Measurements from ENCODE around the gene MAP2. TPM values are rescaled to one million over a fixed set of nuclear protein-coding genes. Genes with fewer than 3 reads are reported as not detected.

Gene MAP2
- total and polyA plus RNA-seq, 2 of the 8 experiments (the other 6 are each of a cell fraction or from before 2014, with no cell fraction given): 5.9 to 9.4 TPM

DNA sequence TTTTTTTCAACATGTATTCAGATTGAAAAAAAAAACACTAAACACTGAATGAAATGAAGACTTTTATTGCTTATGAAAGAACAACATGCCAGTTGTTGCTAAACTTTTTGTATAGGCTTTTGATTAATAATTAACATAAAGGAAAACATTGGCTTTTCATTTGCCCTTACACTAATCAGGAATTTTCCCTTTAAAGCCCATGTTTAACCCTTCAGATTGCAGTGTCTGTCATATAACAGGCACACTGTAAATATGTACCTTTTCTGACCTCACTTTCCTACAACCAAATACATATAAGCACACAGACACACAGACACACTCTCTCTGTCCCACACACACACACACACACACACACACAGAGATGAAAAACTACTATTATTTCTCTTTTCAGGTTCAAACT is 84.4 kb downstream of the MAP2 start:
- no peak overlapping the region for H4K8ac ChIP-seq (ENCODE audit: extremely low read depth, insufficient read depth, low read length)
- no peaks in the 10 kb centered on the region for H3K36me3 ChIP-seq (ENCODE audit: control insufficient read depth in 2 of 4, insufficient read depth in 4 of 4, low read length in 3 of 4)
- no peak overlapping the region for H2BK12ac ChIP-seq (ENCODE audit: low read depth, low read length)
- H3K27ac ChIP-seq (ENCODE audit: low read depth, low read length): no peak overlapping the region
- H4K5ac ChIP-seq (ENCODE audit: insufficient read length, low read depth, low read length): no peak overlapping the region
- H3K9ac ChIP-seq (replicated peaks in 1 of 4; ENCODE audit: extremely low read depth in 1 of 4, low read depth in 3 of 4, low read length in 3 of 4): no peak overlapping the region
- no peak overlapping the region for H2AK5ac ChIP-seq (ENCODE audit: low read depth, low read length)
- H3K23me2 ChIP-seq (ENCODE audit: low read depth, low read length): no peaks in the 10 kb centered on the region
- H4K91ac ChIP-seq (replicated peaks; ENCODE audit: insufficient read length, low read length): no peak overlapping the region
- H2AFZ ChIP-seq (ENCODE audit: low read length): no peak overlapping the region
- H3K4me3 ChIP-seq (ENCODE audit: extremely low read depth in 1 of 4, insufficient read depth in 2 of 4, low read depth in 3 of 4, low read length in 4 of 4): no peak overlapping the region
- no peaks in the 10 kb centered on the region; a peak in 1 of 7 replicates for H3K4me1 ChIP-seq (replicated peaks in 1 of 4; ENCODE audit: control insufficient read depth in 3 of 4, insufficient read depth in 4 of 4, low read length in 3 of 4)
- no peaks in the 10 kb centered on the region; a peak in 1 of 7 replicates for H3K27me3 ChIP-seq (replicated peaks in 1 of 4; ENCODE audit: control insufficient read depth in 3 of 4, extremely low read depth in 1 of 4, insufficient read depth in 3 of 4, low read length in 3 of 4)
- H3K79me1 ChIP-seq (ENCODE audit: low read depth, low read length): no peaks in the 10 kb centered on the region
- H3K14ac ChIP-seq (ENCODE audit: insufficient read length): no peak overlapping the region
- H3K23ac ChIP-seq (ENCODE audit: insufficient read length): no peak overlapping the region
- H2BK20ac ChIP-seq (ENCODE audit: low read length): no peak overlapping the region
- H2BK5ac ChIP-seq (ENCODE audit: low read depth, low read length): no peak overlapping the region
- ChIA-PET POLR2A (ENCODE audit: partially characterized antibody) (no interaction called here), CTCF (ENCODE audit: partially characterized antibody) (no interaction called here)
- no peak overlapping the region for H3K4me2 ChIP-seq (ENCODE audit: insufficient read depth in 1 of 2, low read depth in 2 of 2, low read length in 2 of 2)
- H3K18ac ChIP-seq (ENCODE audit: extremely low read depth, low read length): no peak overlapping the region
- no peak overlapping the region for H3K4ac ChIP-seq (replicated peaks; ENCODE audit: insufficient read length, low read depth, low read length)
- H2BK15ac ChIP-seq (ENCODE audit: low read length): no peak overlapping the region
- no peak for FAIRE-seq
- H3K9me3 ChIP-seq (ENCODE audit: insufficient read depth in 2 of 2, low read depth in 1 of 2, low read length in 1 of 2): no peaks in the 10 kb centered on the region
- no peak overlapping the region for H2BK120ac ChIP-seq (replicated peaks; ENCODE audit: low read depth, low read length)
- H3K56ac ChIP-seq (replicated peaks; ENCODE audit: insufficient read length, low read depth, low read length): no peak overlapping the region
- no peaks in the 10 kb centered on the region for H4K20me1 ChIP-seq (replicated peaks in 1 of 2; ENCODE audit: control insufficient read depth in 1 of 2, insufficient read depth in 2 of 2, low read length in 2 of 2)
- no peaks in the 10 kb centered on the region for H3K79me2 ChIP-seq (ENCODE audit: control insufficient read depth in 1 of 2, insufficient read depth in 2 of 2, low read length in 2 of 2)
- no peak for DNase-seq (ENCODE audit: low read depth in 1 of 2, low spot score in 2 of 2)
- TF ChIP-seq RAD21 (IDR thresholded peaks at IDR 0.05 in 1 of 2, conservative IDR thresholded peaks at IDR 0.05 in 1 of 2; ENCODE audit: low read depth in 2 of 2, low read length in 2 of 2) (no peak), MAFK (IDR thresholded peaks at IDR 0.05; ENCODE audit: low read depth, low read length) (no peak), CTBP2 (IDR thresholded peaks at IDR 0.05; ENCODE audit: borderline replicate concordance, insufficient read depth, insufficient read length, low read length) (no peak)

All from H1 (cell line).